ENCODE results near the gene CD226.
"Not testable (repeated sequence)": the region's sequence is repeated elsewhere in the genome, so short reads cannot be mapped to it uniquely, and the experiment has no call there.

CD226 gene

GRCh38 chr18:69947361-69948133, at the start of gene CD226:
TSS of gene CD226 (minus strand) at chr18:69947873. CDS start at chr18:69947406, 467 bp downstream.
- DNase-seq, result no peak

GRCh38 chr18:69996951-69997798, 49.5 kb upstream of the CD226 start:
- DNase-seq, result no peak

GRCh38 chr18:69996417-69996816, 48.7 kb upstream of the CD226 start:
- DNase-seq, result no peak

GRCh38 chr18:69995774-69996173, 48.1 kb upstream of the CD226 start:
- no peak for DNase-seq

GRCh38 chr18:69992776-69993175, 45.1 kb upstream of the CD226 start:
- no peak for DNase-seq

- DNase-seq, result no peak
Observed at GRCh38 chr18:69987870-69988269, 40.2 kb upstream of the CD226 start.

- no peak for DNase-seq
Observed at GRCh38 chr18:69985239-69985638, 37.6 kb upstream of the CD226 start.

GRCh38 chr18:69982417-69982816, 34.7 kb upstream of the CD226 start:
- no peak for DNase-seq

- DNase-seq, result no peak
Observed at GRCh38 chr18:69981948-69982347, 34.3 kb upstream of the CD226 start.

GRCh38 chr18:69980982-69981804, 33.5 kb upstream of the CD226 start:
- no peak for DNase-seq

- no peak for DNase-seq
Observed at GRCh38 chr18:69980509-69980908, 32.8 kb upstream of the CD226 start.

- DNase-seq, result no peak
Observed at GRCh38 chr18:69978732-69979715, 31.4 kb upstream of the CD226 start.

GRCh38 chr18:69975294-69975693, 27.6 kb upstream of the CD226 start:
- DNase-seq, result not testable (repeated sequence)

- no peak for DNase-seq
Observed at GRCh38 chr18:69974365-69974764, 26.7 kb upstream of the CD226 start.

GRCh38 chr18:69969491-69969890, 21.8 kb upstream of the CD226 start:
- DNase-seq, result no peak

- no peak for DNase-seq
Observed at GRCh38 chr18:69968039-69968438, 20.4 kb upstream of the CD226 start.

- DNase-seq, result no peak
Observed at GRCh38 chr18:69963196-69963595, 15.5 kb upstream of the CD226 start.

GRCh38 chr18:69961718-69962117, 14.0 kb upstream of the CD226 start:
- no peak for DNase-seq

GRCh38 chr18:69958422-69958821, 10.7 kb upstream of the CD226 start:
- DNase-seq, result no peak

GRCh38 chr18:69957747-69958146, 10.1 kb upstream of the CD226 start:
- DNase-seq, result no peak

- no peak for DNase-seq
Observed at GRCh38 chr18:69956665-69957620, 9.3 kb upstream of the CD226 start.
